GM12878 (cell line): ENCODE results near the gene FER1L5.

Source experiments
- CREB1 ChIP-seq: IDR thresholded peaks from 2 replicates; pipeline ENCODE4 v1.6.1; 2012; ENCODE audit warnings: low read depth, mild to moderate bottlenecking, inconsistent platforms
- CTCF ChIP-seq, 3 experiments: IDR thresholded peaks in 2 of 3; conservative IDR thresholded peaks in 1 of 3; 2 replicates each; pipeline ENCODE4 v1.5.1; 2011; ENCODE audit warnings: low read depth in 3 of 3, low read length in 3 of 3, mild to moderate bottlenecking in 3 of 3, control low read depth in 2 of 3, moderate library complexity in 2 of 3, inconsistent platforms in 1 of 3, mixed read lengths in 1 of 3; ENCODE audit not compliant: control insufficient read depth in 2 of 3, insufficient read depth in 1 of 3; ENCODE audit errors: extremely low read depth in 1 of 3
- MEF2A ChIP-seq: IDR thresholded peaks from 2 replicates; pipeline ENCODE4 v1.6.1; 2011; ENCODE audit warnings: low read depth, mild to moderate bottlenecking, low read length, moderate library complexity; ENCODE audit not compliant: insufficient read depth
- NFIC ChIP-seq: IDR thresholded peaks from 2 replicates; pipeline ENCODE4 v1.6.1; 2012; ENCODE audit warnings: low read depth, mild to moderate bottlenecking, inconsistent platforms, low read length, moderate library complexity
- RAD21 ChIP-seq: IDR thresholded peaks from 2 replicates; pipeline ENCODE4 v1.6.1; 2011; ENCODE audit warnings: mild to moderate bottlenecking, low read depth, low read length, moderate library complexity; ENCODE audit not compliant: insufficient read depth
- SIN3A ChIP-seq: IDR thresholded peaks from 2 replicates; pipeline ENCODE4 v1.6.1; 2012; ENCODE audit warnings: low read depth, low read length, improper control_type of control experiment
- TCF12 ChIP-seq: IDR thresholded peaks from 2 replicates; pipeline ENCODE4 v1.6.1; 2011; ENCODE audit warnings: low read depth, mild to moderate bottlenecking, low read length
- ZBTB40 ChIP-seq: fragments of 450-650 bp; IDR thresholded peaks from 2 replicates; pipeline ENCODE4 v1.6.1; 2016; ENCODE audit warnings: mild to moderate bottlenecking, moderate library complexity, borderline replicate concordance
- ZNF274 ChIP-seq: IDR thresholded peaks from one replicate; pipeline ENCODE4 v1.8.0; 2011; ENCODE audit not compliant: insufficient read length, insufficient read depth

GRCh38 chr2:96747061-96747617 is 104.6 kb downstream of the FER1L5 start:
- TF ChIP-seq CTCF (IDR thresholded peaks at IDR 0.05 in 2 of 3, conservative IDR thresholded peaks at IDR 0.05 in 1 of 3; ENCODE audit: control insufficient read depth in 2 of 3, extremely low read depth in 1 of 3, insufficient read depth in 1 of 3, low read depth in 3 of 3, low read length in 3 of 3) = no peak
- no peak for TF ChIP-seq MEF2A
- TF ChIP-seq ZNF274 = no peak
- TF ChIP-seq SIN3A = no peak
- no peak for TF ChIP-seq TCF12
- no peak for TF ChIP-seq RAD21
- TF ChIP-seq CREB1 = no peak
- TF ChIP-seq NFIC = no peak
- TF ChIP-seq ZBTB40 = no peak
